GM12891 (cell line): Measurements from ENCODE around the gene COPS2.

Experiments used
- POLR2A ChIP-seq: IDR thresholded peaks from 2 replicates; pipeline ENCODE4 v1.6.1; 2011; ENCODE audit warnings: low read depth, low read length, control low read depth
- POLR2AphosphoS5 ChIP-seq: IDR thresholded peaks from 2 replicates; pipeline ENCODE4 v1.6.1; 2011; ENCODE audit warnings: low read depth, low read length, control low read depth
- SPI1 ChIP-seq: IDR thresholded peaks from 2 replicates; pipeline ENCODE4 v1.6.1; 2011; ENCODE audit warnings: low read depth, low read length, control low read depth
- TAF1 ChIP-seq: IDR thresholded peaks from 2 replicates; pipeline ENCODE4 v1.6.1; 2011; ENCODE audit warnings: low read depth, low read length, control low read depth

- no peak for TF ChIP-seq POLR2AphosphoS5
- TF ChIP-seq POLR2A, result no peak
- TF ChIP-seq TAF1, result no peak
- no peak for TF ChIP-seq SPI1
These were observed 79.5 kb downstream of the COPS2 start for GRCh38 chr15:49075881-49076280.
